ENCODE data around the gene NFKBIL1. TPM values are rescaled to one million over a fixed set of nuclear protein-coding genes. Genes with fewer than 3 reads are reported as not detected.
A peak's percentile ranks its signal among the peaks of the same experiment; 100 is the strongest.

The NFKBIL1 gene
- total and polyA plus RNA-seq, 10 of the 15 experiments (the other 5 are each of a cell fraction or from before 2014, with no cell fraction given) = 0.19 to 15.1 (median 7.0) TPM

DNA sequence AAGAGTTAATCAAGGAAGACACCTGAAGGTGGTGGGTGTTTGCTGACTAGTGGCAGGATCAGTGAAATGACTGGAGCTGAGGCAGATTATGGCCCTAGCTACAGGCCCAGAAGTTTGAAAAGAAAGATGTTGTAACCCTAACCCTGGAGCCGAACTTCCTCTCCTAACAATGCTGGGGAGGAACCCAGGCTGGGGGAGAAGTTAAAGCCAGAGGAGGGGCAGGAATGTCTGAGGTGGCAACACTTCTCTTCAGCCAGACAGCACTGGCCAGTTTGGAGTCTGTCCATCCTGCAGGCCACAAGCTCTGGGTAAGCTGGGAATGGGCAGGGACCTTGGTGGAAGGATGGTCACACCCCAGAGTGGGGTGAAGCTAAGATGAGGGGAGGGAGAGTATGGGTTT lies 38.6 kb downstream of the NFKBIL1 start, which contains the start of gene LST1 (continued):
- TF ChIP-seq EP300 (IDR thresholded peaks at IDR 0.05; ENCODE audit: borderline replicate concordance in 1 of 2, control insufficient read depth in 1 of 2, low read depth in 2 of 2, low read length in 2 of 2) = no peak
- no peak for TF ChIP-seq CBFB (IDR thresholded peaks at IDR 0.05; ENCODE audit: low read depth)
- TF ChIP-seq TCF12 (IDR thresholded peaks at IDR 0.05; ENCODE audit: low read depth, low read length) = no peak

DNA sequence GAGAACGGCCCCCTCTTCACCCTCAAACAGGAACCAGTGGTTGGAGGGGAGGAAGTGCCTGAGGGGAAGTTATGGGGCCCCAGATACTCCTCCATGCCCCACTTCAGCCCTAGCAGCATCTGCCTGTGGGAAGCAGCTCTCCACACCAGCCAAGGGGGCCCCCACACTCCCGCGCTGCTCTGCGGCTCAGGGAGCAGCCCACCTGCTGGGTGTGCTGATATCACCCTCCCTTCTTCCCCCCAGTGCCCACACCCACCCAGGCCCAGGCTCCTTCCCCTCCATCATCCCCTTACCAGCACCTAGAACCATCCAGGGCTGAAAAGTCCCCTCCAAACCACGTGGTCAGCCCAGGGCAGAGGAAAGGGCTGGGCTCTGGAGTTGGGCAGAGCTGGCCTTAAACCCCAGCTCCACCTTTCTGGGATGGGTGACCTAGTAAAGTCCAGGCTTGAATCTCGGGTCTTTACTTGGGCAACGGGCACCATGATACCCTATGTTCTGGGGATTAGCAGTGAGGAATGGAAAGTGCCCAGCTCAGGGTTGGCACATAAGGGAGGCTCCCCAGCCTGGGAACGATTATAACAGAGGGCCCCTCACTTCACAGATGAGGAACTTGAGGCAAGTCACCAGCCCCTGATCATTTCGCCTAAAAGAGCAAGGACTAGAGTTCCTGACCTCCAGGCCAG lies 39.3 kb downstream of the NFKBIL1 start:
- peaks cover 46% of the 10 kb centered on the region for H3K4me1 ChIP-seq (ENCODE audit: control insufficient read depth, insufficient read depth, low read length)
- H3K27ac ChIP-seq (ENCODE audit: control insufficient read depth, insufficient read depth) = peak overlapping the region; percentile 75
- H3K9ac ChIP-seq (ENCODE audit: control insufficient read depth, insufficient read depth, low read length) = peak overlapping the region; percentile 51
- RAD21 ChIA-PET (ENCODE audit: unreplicated experiment) = interaction anchor here (0.6 to 17.5 kb wide), 9 partner anchors 9 to 152 kb away, joined by 3 to 620 read pairs (median 5); partner anchors contain the start of genes ATP6V1G2, LTA, NCR3 and NFKBIL1
- H3K36me3 ChIP-seq (ENCODE audit: control insufficient read depth in 2 of 2, insufficient read depth in 2 of 2, low read length in 1 of 2) = no peaks in the 10 kb centered on the region
- H2AFZ ChIP-seq (ENCODE audit: control insufficient read depth, low read depth, low read length) = peak overlapping the region; percentile 54
- H3K9me3 ChIP-seq (replicated peaks; ENCODE audit: control insufficient read depth, insufficient read depth, low read length) = no peaks in the 10 kb centered on the region
- WGBS (ENCODE audit: insufficient coverage, insufficient replicate concordance, low lambda C conversion rate, missing lambda C conversion rate) = 30% methylated on average over 9 of the region's 9 CpGs
- ATAC-seq = peak; percentile 54
- H3K79me2 ChIP-seq (ENCODE audit: control insufficient read depth, insufficient read depth, low read length) = peaks cover 12% of the 10 kb centered on the region
- CTCF ChIA-PET = interaction anchor here (1.3 to 31.0 kb wide), 4 partner anchors 6 to 36 kb away, joined by 3 to 2098 read pairs (median 789); partner anchors contain the start of genes ATP6V1G2, DDX39B, LST1 and LTA
- in situ Hi-C loops (cut with MboI) (no loop called here), intact Hi-C loops (cut with micrococcal nuclease; ENCODE audit: unreplicated experiment) (no loop called here)
- peak overlapping the region; percentile 60 for H3K4me2 ChIP-seq (ENCODE audit: control insufficient read depth, insufficient read depth)
- BruUV-seq (replicated peaks) = no TSS peak
- no peaks in the 10 kb centered on the region for H3K27me3 ChIP-seq (replicated peaks in 1 of 2; ENCODE audit: control insufficient read depth in 2 of 2, insufficient read depth in 2 of 2, low read length in 1 of 2)
- no peaks in the 10 kb centered on the region for H4K20me1 ChIP-seq (ENCODE audit: control insufficient read depth, insufficient read depth)
- POLR2A ChIA-PET = interaction anchor here (0.5 to 17.1 kb wide), 14 partner anchors 9 to 311 kb away, joined by 3 to 282 read pairs (median 4); partner anchors contain the start of genes AIF1, ATP6V1G2, DDX39B and EHMT2
- SMC1A ChIA-PET (ENCODE audit: uncharacterized antibody, unreplicated experiment) = interaction anchor here (0.9 to 45.5 kb wide), 6 partner anchors 8 to 94 kb away, joined by 3 to 1989 read pairs (median 30); partner anchors contain the start of genes ATP6V1G2, DDX39B, LTA and NCR3
- peak overlapping the region; percentile 68; the same call in 1 of the 2 replicates for H3K4me3 ChIP-seq
- FAIRE-seq = no peak
- no peak for DNase-seq (ENCODE audit: low read depth, low spot score)
- TF ChIP-seq NR2C2 (IDR thresholded peaks at IDR 0.05; ENCODE audit: borderline replicate concordance, control insufficient read depth, insufficient read length, low read depth) (no peak), IRF4 (IDR thresholded peaks at IDR 0.05; ENCODE audit: low read depth, low read length) (no peak), POLR2A (IDR thresholded peaks at IDR 0.05; ENCODE audit: low read depth, low read length) (peak; percentile 64), ETV6 (conservative IDR thresholded peaks at IDR 0.05 in 1 of 2, IDR thresholded peaks at IDR 0.05 in 1 of 2; ENCODE audit: borderline replicate concordance in 1 of 2, low read depth in 1 of 2) (no peak; a peak in 1 of 4 replicates), CBFB (IDR thresholded peaks at IDR 0.05; ENCODE audit: low read depth) (no peak)
- TF ChIP-seq, protein P1, sequence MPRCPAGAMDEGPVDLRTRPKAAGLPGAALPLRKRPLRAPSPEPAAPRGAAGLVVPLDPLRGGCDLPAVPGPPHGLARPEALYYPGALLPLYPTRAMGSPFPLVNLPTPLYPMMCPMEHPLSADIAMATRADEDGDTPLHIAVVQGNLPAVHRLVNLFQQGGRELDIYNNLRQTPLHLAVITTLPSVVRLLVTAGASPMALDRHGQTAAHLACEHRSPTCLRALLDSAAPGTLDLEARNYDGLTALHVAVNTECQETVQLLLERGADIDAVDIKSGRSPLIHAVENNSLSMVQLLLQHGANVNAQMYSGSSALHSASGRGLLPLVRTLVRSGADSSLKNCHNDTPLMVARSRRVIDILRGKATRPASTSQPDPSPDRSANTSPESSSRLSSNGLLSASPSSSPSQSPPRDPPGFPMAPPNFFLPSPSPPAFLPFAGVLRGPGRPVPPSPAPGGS (IDR thresholded peaks at IDR 0.05; ENCODE audit: borderline replicate concordance, insufficient read depth, low read depth, low read length, poor library complexity, severe bottlenecking) = no peak
- TF ChIP-seq, protein P2, sequence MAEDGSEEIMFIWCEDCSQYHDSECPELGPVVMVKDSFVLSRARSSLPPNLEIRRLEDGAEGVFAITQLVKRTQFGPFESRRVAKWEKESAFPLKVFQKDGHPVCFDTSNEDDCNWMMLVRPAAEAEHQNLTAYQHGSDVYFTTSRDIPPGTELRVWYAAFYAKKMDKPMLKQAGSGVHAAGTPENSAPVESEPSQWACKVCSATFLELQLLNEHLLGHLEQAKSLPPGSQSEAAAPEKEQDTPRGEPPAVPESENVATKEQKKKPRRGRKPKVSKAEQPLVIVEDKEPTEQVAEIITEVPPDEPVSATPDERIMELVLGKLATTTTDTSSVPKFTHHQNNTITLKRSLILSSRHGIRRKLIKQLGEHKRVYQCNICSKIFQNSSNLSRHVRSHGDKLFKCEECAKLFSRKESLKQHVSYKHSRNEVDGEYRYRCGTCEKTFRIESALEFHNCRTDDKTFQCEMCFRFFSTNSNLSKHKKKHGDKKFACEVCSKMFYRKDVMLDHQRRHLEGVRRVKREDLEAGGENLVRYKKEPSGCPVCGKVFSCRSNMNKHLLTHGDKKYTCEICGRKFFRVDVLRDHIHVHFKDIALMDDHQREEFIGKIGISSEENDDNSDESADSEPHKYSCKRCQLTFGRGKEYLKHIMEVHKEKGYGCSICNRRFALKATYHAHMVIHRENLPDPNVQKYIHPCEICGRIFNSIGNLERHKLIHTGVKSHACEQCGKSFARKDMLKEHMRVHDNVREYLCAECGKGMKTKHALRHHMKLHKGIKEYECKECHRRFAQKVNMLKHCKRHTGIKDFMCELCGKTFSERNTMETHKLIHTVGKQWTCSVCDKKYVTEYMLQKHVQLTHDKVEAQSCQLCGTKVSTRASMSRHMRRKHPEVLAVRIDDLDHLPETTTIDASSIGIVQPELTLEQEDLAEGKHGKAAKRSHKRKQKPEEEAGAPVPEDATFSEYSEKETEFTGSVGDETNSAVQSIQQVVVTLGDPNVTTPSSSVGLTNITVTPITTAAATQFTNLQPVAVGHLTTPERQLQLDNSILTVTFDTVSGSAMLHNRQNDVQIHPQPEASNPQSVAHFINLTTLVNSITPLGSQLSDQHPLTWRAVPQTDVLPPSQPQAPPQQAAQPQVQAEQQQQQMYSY (CRISPR knock-in tag; IDR thresholded peaks at IDR 0.05) = no peak
- TF ChIP-seq, protein P3, sequence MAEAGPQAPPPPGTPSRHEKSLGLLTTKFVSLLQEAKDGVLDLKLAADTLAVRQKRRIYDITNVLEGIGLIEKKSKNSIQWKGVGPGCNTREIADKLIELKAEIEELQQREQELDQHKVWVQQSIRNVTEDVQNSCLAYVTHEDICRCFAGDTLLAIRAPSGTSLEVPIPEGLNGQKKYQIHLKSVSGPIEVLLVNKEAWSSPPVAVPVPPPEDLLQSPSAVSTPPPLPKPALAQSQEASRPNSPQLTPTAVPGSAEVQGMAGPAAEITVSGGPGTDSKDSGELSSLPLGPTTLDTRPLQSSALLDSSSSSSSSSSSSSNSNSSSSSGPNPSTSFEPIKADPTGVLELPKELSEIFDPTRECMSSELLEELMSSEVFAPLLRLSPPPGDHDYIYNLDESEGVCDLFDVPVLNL (IDR thresholded peaks at IDR 0.05; ENCODE audit: low read depth, low read length) = no peak
